HEK293 (cell line): ENCODE results near the gene SLC1A3.

ENCODE experiments used
- CTCF ChIP-seq: fragments of 450-650 bp; formaldehyde crosslinking; IDR thresholded peaks from 2 replicates; pipeline ENCODE4 v1.5.1; 2016; ENCODE audit warnings: missing biosample characterization, missing genetic modification characterization
- SETDB1 ChIP-seq: IDR thresholded peaks from one replicate; pipeline ENCODE4 v1.6.1; 2017; ENCODE audit warnings: mild to moderate bottlenecking, low read length, moderate library complexity, mixed read lengths; ENCODE audit not compliant: insufficient read length
- ZSCAN16 ChIP-seq: fragments of 450-650 bp; formaldehyde crosslinking; IDR thresholded peaks from 2 replicates; pipeline ENCODE4 v1.5.1; 2016; ENCODE audit warnings: missing biosample characterization, missing genetic modification characterization
- TF ChIP-seq, protein P1 (sequence below): sonication (generic); formaldehyde crosslinking; IDR thresholded peaks from 2 replicates; pipeline ENCODE4 v1.8.1; 2022; ENCODE audit warnings: mild to moderate bottlenecking, moderate library complexity, missing genetic modification reagents

GRCh38 chr5:36558641-36559040 is 47.8 kb upstream of the SLC1A3 start:
- no peak for TF ChIP-seq SETDB1
- no peak for TF ChIP-seq CTCF (tag by site-specific recombination)
- TF ChIP-seq, protein P1, sequence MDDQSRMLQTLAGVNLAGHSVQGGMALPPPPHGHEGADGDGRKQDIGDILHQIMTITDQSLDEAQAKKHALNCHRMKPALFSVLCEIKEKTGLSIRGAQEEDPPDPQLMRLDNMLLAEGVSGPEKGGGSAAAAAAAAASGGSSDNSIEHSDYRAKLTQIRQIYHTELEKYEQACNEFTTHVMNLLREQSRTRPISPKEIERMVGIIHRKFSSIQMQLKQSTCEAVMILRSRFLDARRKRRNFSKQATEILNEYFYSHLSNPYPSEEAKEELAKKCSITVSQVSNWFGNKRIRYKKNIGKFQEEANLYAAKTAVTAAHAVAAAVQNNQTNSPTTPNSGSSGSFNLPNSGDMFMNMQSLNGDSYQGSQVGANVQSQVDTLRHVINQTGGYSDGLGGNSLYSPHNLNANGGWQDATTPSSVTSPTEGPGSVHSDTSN (CRISPR knock-in tag), result no peak
- TF ChIP-seq ZSCAN16 (tag by site-specific recombination), result no peak
